GM12891 (cell line): ENCODE data around the gene WNT7B.

ENCODE experiments used
- DNase-seq: peaks from one replicate; pipeline ENCODE4 v3.0.0; 2011; ENCODE audit warnings: low spot score; ENCODE audit not compliant: insufficient read length
- FAIRE-seq: peaks from 2 replicates; lab custom pipeline; 2011; peaks lifted over from hg19 to GRCh38; lab: Jason Lieb, UNC
- PAX5 ChIP-seq: IDR thresholded peaks from 2 replicates; pipeline ENCODE4 v1.6.1; 2011; ENCODE audit warnings: low read length, moderate library complexity, mild to moderate bottlenecking; ENCODE audit not compliant: insufficient read depth, severe bottlenecking
- POLR2A ChIP-seq: IDR thresholded peaks from 2 replicates; pipeline ENCODE4 v1.6.1; 2011; ENCODE audit warnings: low read depth, low read length, control low read depth
- POLR2AphosphoS5 ChIP-seq: IDR thresholded peaks from 2 replicates; pipeline ENCODE4 v1.6.1; 2011; ENCODE audit warnings: low read depth, low read length, control low read depth
- POU2F2 ChIP-seq: IDR thresholded peaks from 2 replicates; pipeline ENCODE4 v1.6.1; 2011; ENCODE audit warnings: low read depth, mild to moderate bottlenecking, control low read depth, low read length, moderate library complexity
- SPI1 ChIP-seq: IDR thresholded peaks from 2 replicates; pipeline ENCODE4 v1.6.1; 2011; ENCODE audit warnings: low read depth, low read length, control low read depth
- TAF1 ChIP-seq: IDR thresholded peaks from 2 replicates; pipeline ENCODE4 v1.6.1; 2011; ENCODE audit warnings: low read depth, low read length, control low read depth

Gene WNT7B

GRCh38 chr22:45904236-45904635 lies 72.7 kb downstream of the WNT7B start:
- TF ChIP-seq TAF1: no peak
- TF ChIP-seq SPI1: no peak
- TF ChIP-seq POLR2AphosphoS5: no peak
- TF ChIP-seq PAX5: no peak
- TF ChIP-seq POU2F2: no peak
- no peak for TF ChIP-seq POLR2A
- DNase-seq: no peak
- FAIRE-seq: no peak

- TF ChIP-seq POLR2A (no peak), PAX5 (no peak), POU2F2 (no peak), SPI1 (no peak), POLR2AphosphoS5 (no peak), TAF1 (no peak)
- FAIRE-seq: no peak
- DNase-seq: no peak
These were observed 73.4 kb downstream of the WNT7B start for GRCh38 chr22:45903355-45904135.

- no peak for FAIRE-seq
- no peak for TF ChIP-seq POLR2AphosphoS5
- TF ChIP-seq PAX5: no peak
- no peak for TF ChIP-seq TAF1
- no peak for DNase-seq
These were observed 79.2 kb downstream of the WNT7B start for GRCh38 chr22:45897736-45898135.

- no peak for FAIRE-seq
- TF ChIP-seq POU2F2 (no peak), SPI1 (no peak), POLR2A (no peak), PAX5 (no peak), POLR2AphosphoS5 (no peak), TAF1 (no peak)
- DNase-seq: no peak
These were observed 79.9 kb downstream of the WNT7B start for GRCh38 chr22:45896964-45897538.

GRCh38 chr22:45896153-45896951 lies 80.6 kb downstream of the WNT7B start:
- no peak for FAIRE-seq
- no peak for TF ChIP-seq POLR2AphosphoS5
- no peak for TF ChIP-seq POLR2A
- TF ChIP-seq SPI1: no peak
- no peak for TF ChIP-seq PAX5
- no peak for TF ChIP-seq POU2F2
- TF ChIP-seq TAF1: no peak
- DNase-seq: no peak

- TF ChIP-seq POU2F2: no peak
- FAIRE-seq (no peak), DNase-seq (no peak)
These were observed 81.4 kb downstream of the WNT7B start for GRCh38 chr22:45895436-45896152.

GRCh38 chr22:45893516-45893915 lies 83.4 kb downstream of the WNT7B start:
- FAIRE-seq (no peak), DNase-seq (no peak)
- TF ChIP-seq TAF1: no peak
- TF ChIP-seq POLR2AphosphoS5: no peak
- no peak for TF ChIP-seq POU2F2
- TF ChIP-seq PAX5: no peak
- no peak for TF ChIP-seq POLR2A
- no peak for TF ChIP-seq SPI1

- no peak for FAIRE-seq
- TF ChIP-seq TAF1 (no peak), POLR2A (no peak), POLR2AphosphoS5 (no peak), SPI1 (no peak), POU2F2 (no peak), PAX5 (no peak)
- DNase-seq: no peak
These were observed 84.1 kb downstream of the WNT7B start for GRCh38 chr22:45892681-45893461.
